AG04450 (cell line): ENCODE results near the gene TOX2. TPM values are rescaled to one million over a fixed set of nuclear protein-coding genes. Genes with fewer than 3 reads are reported as not detected.

Source experiments
- CTCF ChIA-PET: fragments of 300-600, 350-600 bp; formaldehyde crosslinking; extraction: SDS; loops from one replicate; lab custom pipeline; 2022; ENCODE audit warnings: antibody characterized with exemption, inconsistent platforms; lab: Charles Lee
- POLR2A ChIA-PET: fragments of 350-600 bp; formaldehyde crosslinking; extraction: SDS; loops from one replicate; lab custom pipeline; 2021; ENCODE audit warnings: antibody characterized with exemption, inconsistent platforms; lab: Yijun Ruan, JAX
- DNase-seq: peaks from one replicate; pipeline ENCODE4 v3.0.0-alpha.2; 2011; ENCODE audit warnings: low read depth, low spot score
- H3K27ac ChIP-seq: one replicate; pipeline ENCODE4 v1.5.1; 2012; ENCODE audit warnings: low read depth, low read length, control low read depth
- H3K27me3 ChIP-seq: one replicate; pipeline ENCODE4 v1.6.0; 2012; ENCODE audit warnings: low read length; ENCODE audit not compliant: control insufficient read depth, insufficient read depth
- H3K4me3 ChIP-seq: 2 replicates; pipeline ENCODE4 v1.5.1; 2011; ENCODE audit warnings: mild to moderate bottlenecking, low read depth, low read length, control low read depth
- H3K9me3 ChIP-seq: 2 replicates; pipeline ENCODE4 v1.5.1; 2012; ENCODE audit warnings: low read length; ENCODE audit not compliant: control insufficient read depth, insufficient read depth
- polyA plus RNA-seq: library from polyadenylated mRNA; depleted of rRNA; stranded (reverse); fragments of >200 nt; gene quantifications from 2 replicates; pipeline ENCODE4 v1.2.3, GENCODE V29; 2011
- TF ChIP-seq, protein P1 (sequence below): IDR thresholded peaks from 2 replicates; pipeline ENCODE4 v1.5.1; 2011; ENCODE audit warnings: low read depth, low read length, control low read depth, inconsistent platforms

Gene TOX2
- polyA plus RNA-seq, 1 experiment, result 10.6 TPM

DNA sequence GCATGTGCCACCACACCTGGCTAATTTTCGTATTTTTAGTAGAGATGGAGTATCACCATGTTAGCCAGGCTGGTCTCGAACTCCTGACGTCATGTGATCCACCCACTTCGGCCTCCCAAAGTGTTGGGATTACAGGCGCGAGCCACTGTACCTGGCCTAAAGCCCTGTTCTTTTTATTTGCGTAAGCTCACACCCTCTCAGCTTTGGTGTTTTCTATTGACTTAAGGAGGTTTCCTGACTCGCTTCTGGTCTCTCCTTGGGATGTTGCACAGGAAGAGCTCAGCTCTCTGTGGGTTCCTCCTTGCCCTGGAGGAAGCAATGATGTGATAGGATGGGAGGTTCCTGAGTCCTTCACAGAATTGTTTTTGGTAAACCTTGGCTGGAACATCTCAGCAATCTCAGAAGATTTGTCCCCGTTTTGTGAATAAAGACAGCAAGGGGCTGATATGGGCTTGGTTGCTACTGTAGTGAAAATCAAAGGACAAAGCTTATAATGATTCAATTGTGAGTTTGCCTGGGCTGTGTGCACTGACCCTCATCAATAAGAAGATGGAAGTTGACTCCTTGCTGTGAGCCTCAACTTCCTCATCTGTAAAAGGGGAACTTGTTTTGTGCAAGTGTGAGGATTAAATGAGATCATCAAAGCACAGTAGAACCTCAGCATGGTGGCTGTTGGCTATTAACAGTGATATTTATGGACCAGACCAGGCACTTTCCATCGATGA is 27.0 kb downstream of the TOX2 start:
- no peaks in the 10 kb centered on the region for H3K27me3 ChIP-seq
- ChIA-PET POLR2A (interaction anchor here (0.6 to 1.1 kb wide), 3 partner anchors 19 to 635 kb away, joined by 3 to 6 read pairs (median 3); no protein-coding TSS in a partner anchor), CTCF (interaction anchor here (0.8 to 1.5 kb wide), 3 partner anchors 42 to 139 kb away, joined by 3 to 6 read pairs (median 3); no protein-coding TSS in a partner anchor)
- H3K4me3 ChIP-seq, result no peak overlapping the region
- H3K9me3 ChIP-seq, result no peaks in the 10 kb centered on the region
- TF ChIP-seq, protein P1, sequence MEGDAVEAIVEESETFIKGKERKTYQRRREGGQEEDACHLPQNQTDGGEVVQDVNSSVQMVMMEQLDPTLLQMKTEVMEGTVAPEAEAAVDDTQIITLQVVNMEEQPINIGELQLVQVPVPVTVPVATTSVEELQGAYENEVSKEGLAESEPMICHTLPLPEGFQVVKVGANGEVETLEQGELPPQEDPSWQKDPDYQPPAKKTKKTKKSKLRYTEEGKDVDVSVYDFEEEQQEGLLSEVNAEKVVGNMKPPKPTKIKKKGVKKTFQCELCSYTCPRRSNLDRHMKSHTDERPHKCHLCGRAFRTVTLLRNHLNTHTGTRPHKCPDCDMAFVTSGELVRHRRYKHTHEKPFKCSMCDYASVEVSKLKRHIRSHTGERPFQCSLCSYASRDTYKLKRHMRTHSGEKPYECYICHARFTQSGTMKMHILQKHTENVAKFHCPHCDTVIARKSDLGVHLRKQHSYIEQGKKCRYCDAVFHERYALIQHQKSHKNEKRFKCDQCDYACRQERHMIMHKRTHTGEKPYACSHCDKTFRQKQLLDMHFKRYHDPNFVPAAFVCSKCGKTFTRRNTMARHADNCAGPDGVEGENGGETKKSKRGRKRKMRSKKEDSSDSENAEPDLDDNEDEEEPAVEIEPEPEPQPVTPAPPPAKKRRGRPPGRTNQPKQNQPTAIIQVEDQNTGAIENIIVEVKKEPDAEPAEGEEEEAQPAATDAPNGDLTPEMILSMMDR, result no peak
- H3K27ac ChIP-seq, result peak overlapping the region; percentile 91
- no peak for DNase-seq

DNA sequence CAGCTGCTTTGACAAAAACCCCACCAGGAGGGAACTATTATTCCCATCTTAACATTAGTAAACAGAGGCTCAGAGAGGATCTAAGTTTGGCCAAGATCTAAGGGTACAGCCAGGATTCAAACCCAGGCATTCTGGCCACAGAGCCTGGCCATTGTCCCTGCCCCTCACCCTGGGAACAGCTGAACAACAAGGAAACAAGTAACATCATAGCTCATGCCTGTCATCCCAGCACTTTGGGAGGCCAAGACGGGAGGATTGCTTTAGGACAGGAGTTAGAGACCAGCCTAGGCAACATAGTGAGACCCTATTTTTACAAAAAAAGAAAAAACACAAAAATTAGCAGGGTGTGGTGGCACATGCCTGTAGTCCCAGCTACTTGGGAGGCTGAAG is 27.5 kb downstream of the TOX2 start:
- ChIA-PET CTCF (interaction anchor here (0.8 to 1.5 kb wide), 3 partner anchors 42 to 138 kb away, joined by 3 to 6 read pairs (median 3); no protein-coding TSS in a partner anchor), POLR2A (interaction anchor here (0.6 to 1.2 kb wide), 3 partner anchors 13 to 634 kb away, joined by 3 to 4 read pairs (median 3); no protein-coding TSS in a partner anchor)
- TF ChIP-seq, protein P1, result no peak
- Histone ChIP-seq H3K4me3 (no peak overlapping the region), H3K9me3 (no peaks in the 10 kb centered on the region), H3K27ac (peak overlapping the region; percentile 91), H3K27me3 (no peaks in the 10 kb centered on the region)
- no peak for DNase-seq

DNA sequence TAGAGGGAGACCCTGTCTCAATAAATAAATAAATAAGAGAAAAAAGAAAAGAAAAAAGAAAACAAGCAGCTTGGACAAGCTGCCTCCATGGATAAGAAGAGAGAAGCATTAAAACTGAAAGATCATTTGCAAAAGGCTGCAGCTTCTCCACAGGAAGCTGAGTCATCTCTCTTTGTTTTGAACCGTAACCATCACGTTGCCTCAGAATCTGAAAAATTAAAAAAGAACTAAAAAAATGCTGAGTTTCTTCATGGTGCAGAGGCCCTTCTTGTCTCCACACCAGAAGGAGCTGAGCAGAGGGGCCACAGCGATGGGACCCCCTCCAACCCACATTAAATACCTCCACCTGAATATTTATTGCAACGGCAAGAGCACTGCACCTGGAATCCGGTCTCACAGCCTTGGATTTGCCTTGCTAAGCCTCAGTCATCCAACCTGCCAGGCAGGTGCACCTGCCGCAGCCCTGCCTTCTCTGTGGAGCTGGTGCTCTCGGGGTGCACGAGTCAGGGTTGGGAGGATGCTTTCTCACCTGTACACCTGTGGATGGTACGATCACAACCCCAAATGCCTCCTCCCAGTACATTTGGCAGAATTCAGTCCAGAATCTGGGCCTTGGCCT is 28.1 kb downstream of the TOX2 start:
- Histone ChIP-seq H3K27me3 (no peaks in the 10 kb centered on the region), H3K4me3 (no peak overlapping the region), H3K9me3 (no peaks in the 10 kb centered on the region), H3K27ac (peak overlapping the region; percentile 91)
- TF ChIP-seq, protein P1, result no peak
- ChIA-PET POLR2A (interaction anchor here (1.2 kb wide), 1 partner anchor 12 kb away, joined by 4 read pairs; no protein-coding TSS in a partner anchor), CTCF (interaction anchor here (1.0 to 1.5 kb wide), 2 partner anchors 76 to 138 kb away, joined by 3 to 6 read pairs; no protein-coding TSS in a partner anchor)
- no peak for DNase-seq

DNA sequence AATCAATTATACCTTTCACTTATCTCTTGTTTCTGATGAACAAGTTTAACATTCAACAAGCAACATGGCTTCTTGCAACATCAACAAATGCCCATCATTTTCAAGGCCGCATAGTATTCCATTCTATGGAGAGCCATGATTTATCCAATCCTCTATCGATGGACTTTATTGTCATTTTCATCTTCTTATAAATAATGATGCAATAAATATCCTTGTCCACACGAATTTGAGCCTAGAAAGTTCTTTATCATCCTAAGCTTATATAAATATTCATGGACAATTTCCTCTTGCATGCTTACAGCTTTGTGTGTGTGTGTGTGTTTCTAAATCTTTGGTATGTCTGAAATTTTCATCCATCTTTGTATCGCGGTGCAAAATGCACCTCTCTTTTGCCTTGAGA is 29.1 kb downstream of the TOX2 start:
- Histone ChIP-seq H3K9me3 (no peaks in the 10 kb centered on the region), H3K4me3 (no peak overlapping the region), H3K27ac (no peak overlapping the region), H3K27me3 (no peaks in the 10 kb centered on the region)
- POLR2A ChIA-PET, result interaction anchor here (0.6 kb wide), 1 partner anchor 44 kb away, joined by 8 read pairs; no protein-coding TSS in a partner anchor
- no peak for DNase-seq
- TF ChIP-seq, protein P1, result no peak
- CTCF ChIA-PET, result interaction anchor here (1.2 to 1.3 kb wide), 2 partner anchors 157 to 194 kb away, joined by 3 to 4 read pairs; no protein-coding TSS in a partner anchor
